GM21529 (cell line): ENCODE data around the gene TMEM225B.
"Not testable (repeated sequence)": the region's sequence is repeated elsewhere in the genome, so short reads cannot be mapped to it uniquely, and the experiment has no call there.

Source experiments
- ATAC-seq: cut with Tn5 transposase; IDR thresholded peaks from one replicate; pipeline ENCODE4 v1.9.1; 2021; ENCODE audit not compliant: unreplicated experiment

Gene TMEM225B

DNA sequence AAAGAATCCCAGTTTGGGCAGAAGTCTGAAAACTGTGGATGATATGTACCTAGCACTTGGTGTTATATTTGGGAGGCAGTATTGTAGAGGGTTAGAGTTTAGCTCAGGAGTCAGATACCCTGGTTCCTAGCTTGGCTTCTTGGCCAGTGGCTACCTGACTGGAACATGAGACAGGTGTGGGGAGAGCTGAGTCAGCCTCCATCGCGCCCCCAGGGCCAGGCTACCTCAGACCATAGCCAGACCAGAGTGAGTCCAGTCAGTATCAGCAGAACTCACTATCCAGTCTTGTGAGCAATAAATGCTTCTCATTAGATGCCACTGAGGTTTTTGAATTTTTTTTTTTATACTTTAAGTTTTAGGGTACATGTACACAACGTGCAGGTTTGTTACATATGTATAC, 55.7 kb downstream of the TMEM225B start:
- ATAC-seq: no peak

DNA sequence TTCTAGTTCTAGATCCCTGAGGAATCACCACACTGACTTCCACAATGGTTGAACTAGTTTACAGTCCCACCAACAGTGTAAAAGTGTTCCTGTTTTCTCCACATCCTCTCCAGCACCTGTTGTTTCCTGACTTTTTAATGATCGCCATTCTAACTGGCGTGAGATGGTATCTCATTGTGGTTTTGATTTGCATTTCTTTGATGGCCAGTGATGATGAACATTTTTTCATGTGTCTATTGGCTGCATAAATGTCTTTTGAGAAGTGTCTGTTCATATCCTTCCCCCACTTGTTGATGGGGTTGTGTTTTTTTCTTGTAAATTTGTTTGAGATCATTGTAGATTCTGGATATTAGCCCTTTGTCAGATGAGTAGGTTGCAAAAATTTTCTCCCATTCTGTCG, 56.6 kb downstream of the TMEM225B start:
- ATAC-seq: not testable (repeated sequence)

DNA sequence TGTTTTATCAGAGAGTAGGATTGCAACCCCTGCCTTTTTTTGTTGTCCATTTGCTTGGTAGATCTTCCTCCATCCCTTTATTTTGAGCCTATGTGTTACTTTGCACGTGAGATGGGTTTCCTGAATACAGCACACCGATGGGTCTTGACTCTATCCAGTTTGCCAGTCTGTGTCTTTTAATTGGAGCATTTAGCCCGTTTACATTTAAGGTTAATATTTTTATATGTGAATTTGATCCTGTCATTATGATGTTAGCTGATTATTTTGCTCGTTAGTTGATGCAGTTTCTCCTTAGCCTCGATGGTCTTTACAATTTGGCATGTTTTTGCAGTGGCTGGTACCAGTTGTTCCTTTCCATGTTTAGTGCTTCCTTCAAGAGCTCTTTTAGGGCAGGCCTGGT, 59.8 kb downstream of the TMEM225B start:
- not testable (repeated sequence) for ATAC-seq
